Lung (tissue), 12 donors: ENCODE measurements around the gene ARHGAP18. TPM values are rescaled to one million over a fixed set of nuclear protein-coding genes. Genes with fewer than 3 reads are reported as not detected.

Experiments
- ATAC-seq: fragments of 200-7000 bp; cut with Tn5 transposase; one replicate; pipeline ENCODE4 v1.9.1; 2020; ENCODE audit warnings: moderate number of reproducible peaks; ENCODE audit not compliant: insufficient read depth, low FRiP score
- DNase-seq, 3 donors: peaks; one replicate each; pipeline ENCODE4 v3.0.0-alpha.2; 2013 to 2017
- H3K27ac ChIP-seq, 2 donors: one replicate each; pipeline ENCODE4 v1.5.1; 2013; ENCODE audit warnings: mild to moderate bottlenecking in 2 of 2, moderate library complexity in 2 of 2, control low read depth in 1 of 2, inconsistent platforms in 1 of 2, low read depth in 1 of 2, low read length in 1 of 2
- H3K27me3 ChIP-seq, 3 donors: one replicate each; pipeline ENCODE4 v1.5.1; 2013; ENCODE audit warnings: low read length in 2 of 3; ENCODE audit not compliant: control insufficient read depth in 3 of 3, insufficient read depth in 3 of 3
- H3K36me3 ChIP-seq, 4 donors: one replicate each; pipeline ENCODE4 v1.5.1; 2013; ENCODE audit warnings: low read length in 4 of 4, mild to moderate bottlenecking in 1 of 4, moderate library complexity in 1 of 4; ENCODE audit not compliant: control insufficient read depth in 4 of 4, insufficient read depth in 4 of 4
- H3K4me1 ChIP-seq, 5 donors: one replicate each; pipeline ENCODE4 v1.5.1; 2013; ENCODE audit warnings: low read length in 5 of 5, mild to moderate bottlenecking in 2 of 5, moderate library complexity in 1 of 5; ENCODE audit not compliant: control insufficient read depth in 5 of 5, insufficient read depth in 5 of 5
- H3K4me3 ChIP-seq: one replicate; pipeline ENCODE4 v1.5.1; 2013; ENCODE audit warnings: mild to moderate bottlenecking, control low read depth, moderate library complexity
- H3K9ac ChIP-seq, 2 donors: one replicate each; pipeline ENCODE4 v1.5.1; 2013; ENCODE audit warnings: low read length in 2 of 2, control low read depth in 1 of 2; ENCODE audit not compliant: insufficient read depth in 1 of 2
- H3K9me3 ChIP-seq, 4 donors: one replicate each; pipeline ENCODE4 v1.5.1; 2013; ENCODE audit warnings: low read length in 3 of 4, mild to moderate bottlenecking in 1 of 4, moderate library complexity in 1 of 4; ENCODE audit not compliant: control insufficient read depth in 4 of 4, insufficient read depth in 3 of 4
- WGBS, 2 donors: extraction: QIAGEN DNeasy Blood & Tissue Kit; methylation state at CpG; one replicate each; pipeline ENCODE4 v1.1.7; 2013; 5-methylcytosine and 5-hydroxymethylcytosine counted together
- polyA plus RNA-seq, 2 donors: library from polyadenylated mRNA; stranded (reverse); fragments of 200-250 nt; gene quantifications; one replicate each; pipeline ENCODE4 v1.2.1, GENCODE V29; 2013
- total RNA-seq, 2 donors: library from RNA; depleted of rRNA in 1 of 2; stranded (reverse); fragments of >200 nt in 1 of 2; gene quantifications; one replicate each; pipeline ENCODE4 v1.2.1, GENCODE V29; 2014 to 2021
- TF ChIP-seq, protein P1 (sequence below): IDR thresholded peaks from 2 replicates; pipeline ENCODE4 v1.5.1; 2012; ENCODE audit warnings: mild to moderate bottlenecking; ENCODE audit errors: control extremely low read depth, extremely low read depth
- donor health status: control.
- donor health status: control.
- donor health status: Bipolar disorder and iron deficiency.
- donor health status: healthy.
- donor health status: DM: yes; HTN: yes; CAD: no.

The ARHGAP18 gene
- total and polyA plus RNA-seq, 4 donors: 16.4 to 70.7 (median 33.0) TPM

DNA sequence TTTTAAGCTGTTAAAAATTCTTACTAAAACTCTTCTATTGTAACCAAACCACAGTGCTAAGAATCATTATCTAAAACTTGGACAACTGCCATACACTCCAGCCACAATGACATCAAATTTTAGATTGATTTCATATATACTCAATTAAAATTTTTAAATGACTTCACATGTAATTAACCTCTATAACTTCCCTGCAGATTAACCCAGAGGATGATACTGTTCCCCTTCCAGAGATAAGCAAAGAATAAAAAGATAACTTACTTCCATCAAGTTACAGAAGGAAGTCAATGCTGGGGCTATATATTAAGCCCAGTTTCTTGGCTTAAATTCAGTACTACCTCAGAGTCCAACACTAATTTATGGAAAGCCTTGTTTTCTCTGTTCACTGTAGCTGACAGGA lies 71.3 kb downstream of the ARHGAP18 start:
- H3K9me3 ChIP-seq: no peaks in the 10 kb centered on the region
- H3K27ac ChIP-seq: no peak overlapping the region
- H3K36me3 ChIP-seq: peaks cover 0 to 3% (median 0%) of the 10 kb centered on the region in 4 donors
- H3K4me1 ChIP-seq: peaks cover 0 to 21% (median 0%) of the 10 kb centered on the region in 5 donors
- no peaks in the 10 kb centered on the region for H3K27me3 ChIP-seq
- H3K4me3 ChIP-seq: no peak overlapping the region
- TF ChIP-seq, protein P1, sequence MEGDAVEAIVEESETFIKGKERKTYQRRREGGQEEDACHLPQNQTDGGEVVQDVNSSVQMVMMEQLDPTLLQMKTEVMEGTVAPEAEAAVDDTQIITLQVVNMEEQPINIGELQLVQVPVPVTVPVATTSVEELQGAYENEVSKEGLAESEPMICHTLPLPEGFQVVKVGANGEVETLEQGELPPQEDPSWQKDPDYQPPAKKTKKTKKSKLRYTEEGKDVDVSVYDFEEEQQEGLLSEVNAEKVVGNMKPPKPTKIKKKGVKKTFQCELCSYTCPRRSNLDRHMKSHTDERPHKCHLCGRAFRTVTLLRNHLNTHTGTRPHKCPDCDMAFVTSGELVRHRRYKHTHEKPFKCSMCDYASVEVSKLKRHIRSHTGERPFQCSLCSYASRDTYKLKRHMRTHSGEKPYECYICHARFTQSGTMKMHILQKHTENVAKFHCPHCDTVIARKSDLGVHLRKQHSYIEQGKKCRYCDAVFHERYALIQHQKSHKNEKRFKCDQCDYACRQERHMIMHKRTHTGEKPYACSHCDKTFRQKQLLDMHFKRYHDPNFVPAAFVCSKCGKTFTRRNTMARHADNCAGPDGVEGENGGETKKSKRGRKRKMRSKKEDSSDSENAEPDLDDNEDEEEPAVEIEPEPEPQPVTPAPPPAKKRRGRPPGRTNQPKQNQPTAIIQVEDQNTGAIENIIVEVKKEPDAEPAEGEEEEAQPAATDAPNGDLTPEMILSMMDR: no peak
- no peak overlapping the region for H3K9ac ChIP-seq
- ATAC-seq (no peak), DNase-seq (peak in 2 of 3 donors; percentile 45 to 49)

DNA sequence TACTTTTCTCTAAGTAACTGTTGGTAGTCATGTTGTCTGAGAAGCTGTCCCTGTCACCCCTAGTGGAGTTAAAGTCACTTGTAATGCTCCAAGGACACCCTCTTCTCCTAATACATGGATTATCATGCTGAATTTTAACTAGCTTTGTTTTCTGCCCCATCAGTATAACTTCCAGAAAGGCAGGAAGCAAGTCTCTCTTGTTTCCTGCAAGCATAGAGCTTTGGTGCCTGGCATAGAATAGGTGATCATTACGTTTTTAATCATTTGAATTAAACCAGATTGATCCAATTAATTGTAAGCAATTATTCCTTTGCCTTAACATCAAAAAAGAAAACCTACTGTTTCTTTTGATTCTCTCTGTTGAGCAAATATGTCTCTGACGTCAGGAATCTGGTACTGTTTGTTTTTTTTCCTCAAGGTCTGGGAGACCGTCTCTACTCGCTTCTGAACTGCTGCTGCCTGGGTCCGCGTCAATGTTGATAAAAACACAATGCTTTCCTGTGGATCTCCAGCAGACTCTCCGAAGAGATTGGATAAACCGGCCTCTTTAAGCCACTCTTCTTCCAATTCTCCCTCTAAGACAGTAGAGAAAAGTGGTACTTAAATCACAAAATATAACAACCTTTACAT lies 71.8 kb downstream of the ARHGAP18 start:
- WGBS, 2 donors: 53 to 79% methylated on average over 8 of the region's 8 CpGs
- ATAC-seq: no peak

DNA sequence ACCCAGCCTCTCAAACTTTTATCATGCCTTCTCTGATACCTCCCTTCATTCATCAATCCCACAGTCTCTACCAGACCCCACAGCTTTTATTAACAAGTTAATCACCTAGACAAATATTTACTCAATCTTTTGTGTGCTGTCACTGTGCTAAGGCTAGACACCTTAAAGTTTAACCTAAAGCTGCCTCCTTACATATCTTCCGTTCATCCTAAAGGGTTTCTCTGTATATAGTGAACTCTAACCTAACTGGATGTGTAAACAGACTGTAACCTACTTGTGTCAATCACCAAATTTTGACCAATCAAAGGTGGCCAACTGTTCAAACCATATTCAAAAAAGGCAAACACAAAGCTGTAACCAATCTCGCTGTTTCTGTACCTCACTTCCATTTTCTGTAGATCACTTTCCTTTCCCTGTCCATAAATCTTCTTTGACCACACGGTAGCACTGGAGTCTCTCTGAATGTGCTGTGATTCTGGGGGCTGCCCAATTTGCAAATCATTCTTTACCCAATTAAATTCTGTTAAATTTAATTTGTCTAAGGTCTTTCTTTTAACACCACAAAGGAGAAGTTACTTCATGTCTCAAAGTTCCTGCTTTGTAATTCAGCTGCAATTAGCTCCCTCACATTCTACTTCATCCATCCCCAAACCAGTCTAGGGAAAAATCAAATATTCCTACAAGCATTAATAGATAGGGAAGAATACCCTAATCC lies 72.5 kb downstream of the ARHGAP18 start:
- TF ChIP-seq, protein P1: no peak
- Histone ChIP-seq H3K36me3 (peaks cover 0 to 3% (median 0%) of the 10 kb centered on the region in 4 donors), H3K9ac (no peak overlapping the region), H3K9me3 (no peaks in the 10 kb centered on the region), H3K4me3 (no peak overlapping the region), H3K27ac (peak overlapping the region in 1 of 2 donors; percentile 9), H3K27me3 (no peaks in the 10 kb centered on the region), H3K4me1 (peaks cover 0 to 21% (median 0%) of the 10 kb centered on the region in 5 donors)
- ATAC-seq (no peak), DNase-seq (no peak)
- WGBS, 2 donors: 76 to 84% methylated on average over 3 of the region's 3 CpGs

More for the DNA sequence above, 71.8 kb downstream of the ARHGAP18 start:
- H3K27ac ChIP-seq: peak overlapping the region in 1 of 2 donors; percentile 21
- H3K36me3 ChIP-seq: peaks cover 0 to 3% (median 0%) of the 10 kb centered on the region in 4 donors
- no peaks in the 10 kb centered on the region for H3K27me3 ChIP-seq
- no peak overlapping the region for H3K9ac ChIP-seq
- no peaks in the 10 kb centered on the region for H3K9me3 ChIP-seq
- peaks cover 0 to 21% (median 0%) of the 10 kb centered on the region in 5 donors for H3K4me1 ChIP-seq
- peak; percentile 20 to 65 (median 39) for DNase-seq
- no peak overlapping the region for H3K4me3 ChIP-seq
- TF ChIP-seq, protein P1: no peak
